GM13977 (cell line): ENCODE measurements around the gene GNPAT.

Source experiments
- DNase-seq: peaks from one replicate; pipeline ENCODE4 v3.0.0; 2012; ENCODE audit warnings: low spot score
- CTCF ChIP-seq: IDR thresholded peaks from 2 replicates; pipeline ENCODE4 v1.5.1; 2012; ENCODE audit warnings: mild to moderate bottlenecking, control low read depth; ENCODE audit not compliant: insufficient read depth; ENCODE audit errors: extremely low read depth, missing control alignments
- in situ Hi-C: fragments of 300-500 bp; cut with MboI; formaldehyde crosslinking; loops from one replicate; pipeline ENCODE4 v1.12.0; 2022; ENCODE audit warnings: low sequenced_read_pairs, low pct_unique_long_range_greater_than_20kb, mixed read lengths, inconsistent platforms; ENCODE audit not compliant: unreplicated experiment

GNPAT gene

GRCh38 chr1:231196728-231197127 is 44.3 kb upstream of the GNPAT start:
- no peak for TF ChIP-seq CTCF
- DNase-seq = no peak
- in situ Hi-C loops = no loop called here

GRCh38 chr1:231199868-231200267 is 41.1 kb upstream of the GNPAT start:
- in situ Hi-C loops = loop anchor here (25.0 kb wide), 1 partner anchor 288 kb away; no protein-coding TSS in a partner anchor
- TF ChIP-seq CTCF = no peak
- no peak for DNase-seq

- TF ChIP-seq CTCF = no peak
- DNase-seq = no peak
- in situ Hi-C loops = loop anchor here (25.0 kb wide), 1 partner anchor 288 kb away; no protein-coding TSS in a partner anchor
Observed at GRCh38 chr1:231200388-231201031, 40.5 kb upstream of the GNPAT start.

GRCh38 chr1:231201375-231201978 is 39.5 kb upstream of the GNPAT start:
- TF ChIP-seq CTCF = no peak
- no peak for DNase-seq
- in situ Hi-C loops = loop anchor here (25.0 kb wide), 1 partner anchor 289 kb away; no protein-coding TSS in a partner anchor

GRCh38 chr1:231201979-231202633 is 38.9 kb upstream of the GNPAT start:
- TF ChIP-seq CTCF = no peak
- in situ Hi-C loops = loop anchor here (25.0 kb wide), 1 partner anchor 290 kb away; no protein-coding TSS in a partner anchor
- no peak for DNase-seq

- DNase-seq = no peak
- TF ChIP-seq CTCF = no peak
- in situ Hi-C loops = loop anchor here (25.0 kb wide), 1 partner anchor 291 kb away; no protein-coding TSS in a partner anchor
Observed at GRCh38 chr1:231203259-231204057, 37.6 kb upstream of the GNPAT start.
